Breast epithelium (tissue), 4 donors: ENCODE data around the gene DNAH7. TPM values are rescaled to one million over a fixed set of nuclear protein-coding genes. Genes with fewer than 3 reads are reported as not detected.

ENCODE experiments used
- DNase-seq, 2 donors: peaks; one replicate each; pipeline ENCODE4 v3.0.0-alpha.2; 2019; ENCODE audit warnings: low spot score in 2 of 2
- H3K27ac ChIP-seq, 2 donors: fragments of 200-600 bp; sonication (generic) in 1 of 2; one replicate each; pipeline ENCODE4 v1.5.1; 2016 to 2019; ENCODE audit warnings: mild to moderate bottlenecking in 1 of 2
- H3K27me3 ChIP-seq, 2 donors: fragments of 200-600 bp; sonication (generic) in 1 of 2; one replicate each; pipeline versions ENCODE4 v1.5.1 to v1.6.0; 2017 to 2019; ENCODE audit warnings: control low read depth in 1 of 2, mild to moderate bottlenecking in 1 of 2
- H3K36me3 ChIP-seq: fragments of 200-600 bp; one replicate; pipeline ENCODE4 v1.5.1; 2019
- H3K4me1 ChIP-seq, 2 donors: fragments of 200-600 bp; sonication (generic); one replicate each; pipeline ENCODE4 v1.5.1; 2016 to 2019; ENCODE audit warnings: control low read depth in 1 of 2
- H3K4me3 ChIP-seq, 3 donors: fragments of 200-600 bp; sonication (generic); 1 replicate in 2 of 3; 2 replicates in 1 of 3; pipeline ENCODE4 v1.5.1; 2016 to 2019; ENCODE audit warnings: mild to moderate bottlenecking in 3 of 3, moderate library complexity in 2 of 3
- H3K9me3 ChIP-seq, 2 donors: fragments of 200-600 bp; sonication (generic) in 1 of 2; one replicate each; pipeline ENCODE4 v1.5.1; 2016 to 2019; ENCODE audit warnings: control low read depth in 1 of 2
- CTCF ChIP-seq, 3 donors: fragments of 450-650 bp; IDR thresholded peaks; one replicate each; pipeline ENCODE4 v1.5.1; 2016 to 2017; ENCODE audit warnings: antibody characterized with exemption in 3 of 3, mild to moderate bottlenecking in 3 of 3, moderate library complexity in 3 of 3
- POLR2A ChIP-seq: fragments of 450-650 bp; IDR thresholded peaks from one replicate; pipeline ENCODE4 v1.6.1; 2016; ENCODE audit warnings: antibody characterized with exemption, mild to moderate bottlenecking, moderate library complexity
- POLR2AphosphoS5 ChIP-seq, 3 donors: sonication (generic); formaldehyde crosslinking; IDR thresholded peaks; one replicate each; pipeline ENCODE4 v1.6.1; 2017; ENCODE audit warnings: antibody characterized with exemption in 3 of 3
- intact Hi-C: fragments of 100-400 bp; cut with DNase I; formaldehyde crosslinking; loops from one replicate; pipeline ENCODE4 v1.15.1; 2023; ENCODE audit warnings: low total_unique reads
- total RNA-seq, 3 donors: library from RNA; depleted of rRNA; stranded (reverse); fragments of >200 nt; gene quantifications; one replicate each; pipeline ENCODE4 v1.1.0, GENCODE V29; 2016

Gene DNAH7
- total RNA-seq, 3 donors from 2014 or later, result 1.3 to 10.5 (median 7.2) TPM

- intact Hi-C loops, result no loop called here
- TF ChIP-seq CTCF (IDR thresholded peaks at IDR 0.05) (no peak), POLR2AphosphoS5 (IDR thresholded peaks at IDR 0.05) (no peak), POLR2A (no peak)
- Histone ChIP-seq H3K36me3 (no peaks in the 10 kb centered on the region), H3K27ac (no peak overlapping the region), H3K9me3 (no peaks in the 10 kb centered on the region), H3K4me3 (no peak overlapping the region), H3K4me1 (no peaks in the 10 kb centered on the region), H3K27me3 (no peaks in the 10 kb centered on the region)
- DNase-seq, result no peak
Observed at GRCh38 chr2:195756218-195756942, 312.3 kb downstream of the DNAH7 start.

DNA sequence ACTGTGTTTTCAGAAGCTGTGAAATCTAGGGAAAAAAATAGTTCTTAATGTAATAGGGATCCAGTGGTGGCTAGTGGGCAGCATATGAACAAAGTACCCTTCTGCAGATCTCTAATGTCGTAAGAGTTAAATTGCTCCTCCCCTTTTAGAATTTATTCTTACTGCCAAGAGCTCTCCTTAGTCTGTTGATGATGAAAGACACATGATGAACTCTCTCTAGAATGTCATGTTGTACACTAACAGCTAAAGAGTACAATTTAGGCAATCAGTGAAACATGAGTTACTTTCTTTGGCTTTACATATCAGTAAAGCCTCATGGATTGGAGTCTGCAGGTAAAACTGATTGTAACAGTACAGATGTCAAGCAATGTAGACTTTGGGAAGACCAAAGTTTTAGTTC, 327.4 kb downstream of the DNAH7 start:
- no peak for DNase-seq
- H3K27ac ChIP-seq, result no peak overlapping the region
- no peak for TF ChIP-seq CTCF (IDR thresholded peaks at IDR 0.05)
- no peak for TF ChIP-seq POLR2A
- TF ChIP-seq POLR2AphosphoS5 (IDR thresholded peaks at IDR 0.05), result no peak
- intact Hi-C loops, result no loop called here
- H3K36me3 ChIP-seq, result no peaks in the 10 kb centered on the region
- no peaks in the 10 kb centered on the region for H3K9me3 ChIP-seq
- no peak overlapping the region for H3K4me3 ChIP-seq
- H3K27me3 ChIP-seq, result no peaks in the 10 kb centered on the region
- H3K4me1 ChIP-seq, result no peaks in the 10 kb centered on the region

DNA sequence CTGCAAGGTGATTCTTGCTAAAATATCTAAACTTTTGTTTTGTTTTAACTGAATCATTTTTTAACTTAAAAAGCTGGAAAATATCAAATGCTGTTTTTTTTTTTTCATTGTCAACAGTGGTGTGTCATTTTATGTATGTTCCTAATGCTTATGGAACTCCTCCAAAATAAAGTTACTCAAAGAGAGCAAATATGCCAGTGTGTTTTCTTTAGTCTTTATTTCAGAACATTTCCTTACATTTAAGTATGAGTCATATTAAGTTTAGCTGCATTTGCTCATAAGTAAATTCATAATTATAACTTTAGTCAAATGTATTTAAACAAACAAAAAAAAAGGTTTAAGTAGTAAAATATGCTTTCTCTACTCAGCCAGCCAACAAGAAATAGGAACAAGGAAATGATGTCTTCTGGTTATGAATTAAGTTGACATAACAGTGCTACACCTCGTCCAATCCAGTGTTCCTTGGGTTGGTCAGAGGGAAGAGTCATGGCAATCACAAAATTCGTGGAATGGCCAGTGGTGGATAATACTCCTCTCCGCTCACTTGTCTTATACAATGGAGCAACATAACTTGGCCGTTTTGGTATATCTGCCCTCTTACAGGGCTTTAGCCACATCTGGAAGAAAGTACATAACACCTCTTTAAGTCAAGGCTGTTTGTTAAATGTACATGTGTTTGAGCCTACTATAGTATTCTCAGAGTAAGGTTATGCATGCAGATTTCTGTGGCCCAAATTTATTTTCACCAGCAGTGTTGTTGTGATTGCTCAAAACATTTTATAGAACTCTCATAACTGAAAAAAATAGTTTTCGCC, 330.9 kb downstream of the DNAH7 start:
- intact Hi-C loops, result no loop called here
- no peak overlapping the region for H3K27ac ChIP-seq
- no peak for DNase-seq
- H3K36me3 ChIP-seq, result no peaks in the 10 kb centered on the region
- no peak overlapping the region for H3K4me3 ChIP-seq
- H3K4me1 ChIP-seq, result no peaks in the 10 kb centered on the region
- TF ChIP-seq POLR2AphosphoS5 (IDR thresholded peaks at IDR 0.05), result no peak
- TF ChIP-seq POLR2A, result no peak
- TF ChIP-seq CTCF (IDR thresholded peaks at IDR 0.05), result no peak
- no peaks in the 10 kb centered on the region for H3K27me3 ChIP-seq
- no peaks in the 10 kb centered on the region for H3K9me3 ChIP-seq

DNA sequence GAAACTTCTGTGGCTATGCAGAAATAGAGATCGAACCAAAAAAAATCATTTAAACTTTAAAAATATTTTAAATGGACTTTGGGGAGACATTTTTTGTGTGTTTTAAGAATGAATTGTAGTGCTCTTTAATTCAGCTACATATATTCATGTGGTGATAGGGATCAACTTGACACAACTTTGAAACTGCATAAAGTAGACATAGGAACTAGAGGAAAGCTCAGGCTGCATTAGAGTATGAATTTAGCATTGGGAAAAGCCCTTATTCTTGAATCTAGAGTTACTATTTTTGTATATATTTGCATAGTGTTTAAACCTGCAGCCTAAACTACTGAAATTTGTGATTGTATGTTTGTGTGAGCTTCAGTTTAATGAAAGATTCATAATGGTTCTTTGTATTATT, 333.3 kb downstream of the DNAH7 start:
- H3K36me3 ChIP-seq, result peaks cover 4% of the 10 kb centered on the region
- no peak overlapping the region for H3K27ac ChIP-seq
- intact Hi-C loops, result no loop called here

More for the DNA sequence above, 333.3 kb downstream of the DNAH7 start:
- no peak for TF ChIP-seq CTCF (IDR thresholded peaks at IDR 0.05)
- no peak for TF ChIP-seq POLR2AphosphoS5 (IDR thresholded peaks at IDR 0.05)
- TF ChIP-seq POLR2A, result no peak
- no peaks in the 10 kb centered on the region for H3K9me3 ChIP-seq
- DNase-seq, result no peak
- H3K27me3 ChIP-seq, result no peaks in the 10 kb centered on the region
- no peaks in the 10 kb centered on the region for H3K4me1 ChIP-seq
- no peak overlapping the region for H3K4me3 ChIP-seq
